Sigmoid colon (tissue), 7 donors: ENCODE measurements around the gene NAXE. TPM values are rescaled to one million over a fixed set of nuclear protein-coding genes. Genes with fewer than 3 reads are reported as not detected.
"Not testable (repeated sequence)": the region's sequence is repeated elsewhere in the genome, so short reads cannot be mapped to it uniquely, and the experiment has no call there.

Experiments
- DNase-seq: peaks from one replicate; pipeline ENCODE4 v3.0.0-alpha.2; 2019
- H3K27ac ChIP-seq, 4 donors: fragments of 200-600 bp; sonication (generic); one replicate each; pipeline ENCODE4 v1.5.1; 2016 to 2019; ENCODE audit warnings: mild to moderate bottlenecking in 1 of 4
- H3K27me3 ChIP-seq, 3 donors: fragments of 200-600 bp; sonication (generic); one replicate each; pipeline ENCODE4 v1.5.1; 2019; ENCODE audit warnings: mild to moderate bottlenecking in 1 of 3
- H3K36me3 ChIP-seq, 4 donors: fragments of 200-600 bp; sonication (generic); one replicate each; pipeline ENCODE4 v1.5.1; 2016 to 2019
- H3K4me1 ChIP-seq, 4 donors: fragments of 200-600 bp; sonication (generic); one replicate each; pipeline ENCODE4 v1.5.1; 2017 to 2019
- H3K4me3 ChIP-seq, 4 donors: fragments of 200-600 bp; sonication (generic); one replicate each; pipeline ENCODE4 v1.5.1; 2017 to 2019; ENCODE audit warnings: mild to moderate bottlenecking in 2 of 4, moderate library complexity in 1 of 4
- H3K9me3 ChIP-seq, 4 donors: fragments of 200-600 bp in 3 of 4; sonication (generic) in 3 of 4; one replicate each; pipeline versions ENCODE4 v1.5.1 to v1.6.1; 2013 to 2019
- CTCF ChIP-seq, 4 experiments: fragments of 450-650 bp in 3 of 4; fragments of 200-600 bp in 1 of 4; IDR thresholded peaks; one replicate each; pipeline ENCODE4 v1.5.1; 2016 to 2019; ENCODE audit warnings: antibody characterized with exemption in 4 of 4, mild to moderate bottlenecking in 3 of 4, moderate library complexity in 2 of 4
- EP300 ChIP-seq, 4 donors: sonication (generic); formaldehyde crosslinking; IDR thresholded peaks; one replicate each; pipeline ENCODE4 v1.6.1; 2017; ENCODE audit warnings: antibody characterized with exemption in 4 of 4
- POLR2A ChIP-seq, 2 donors: fragments of 450-650 bp; IDR thresholded peaks; one replicate each; pipeline ENCODE4 v1.6.1; 2016; ENCODE audit warnings: antibody characterized with exemption in 2 of 2, mild to moderate bottlenecking in 2 of 2, moderate library complexity in 2 of 2
- POLR2AphosphoS5 ChIP-seq, 4 donors: sonication (generic); formaldehyde crosslinking; IDR thresholded peaks; one replicate each; pipeline ENCODE4 v1.6.1; 2017; ENCODE audit warnings: antibody characterized with exemption in 4 of 4
- WGBS, 2 donors: extraction: QIAGEN DNeasy Blood & Tissue Kit; methylation state at CpG; one replicate each; pipeline ENCODE4 v1.1.7; 2013; 5-methylcytosine and 5-hydroxymethylcytosine counted together
- intact Hi-C: fragments of 100-400 bp; cut with DNase I; formaldehyde crosslinking; loops from one replicate; pipeline ENCODE4 v1.15.1; 2023
- polyA plus RNA-seq, 3 donors: library from polyadenylated mRNA; stranded (reverse); fragments of 200-250 nt; gene quantifications; one replicate each; pipeline ENCODE4 v1.2.3, GENCODE V29; 2013
- total RNA-seq, 4 donors: library from RNA; depleted of rRNA; stranded (reverse); fragments of >200 nt; gene quantifications; one replicate each; pipeline ENCODE4 v1.1.0, GENCODE V29; 2016
- donor health status: healthy with polysubstance abuse.
- donor health status: Bipolar disorder and iron deficiency.
- donor health status: healthy.

Gene NAXE
- total and polyA plus RNA-seq, 7 donors, result 59.3 to 113 (median 80.8) TPM

GRCh38 chr1:156608036-156608674 is 16.6 kb downstream of the NAXE start:
- peak; percentile 80 for DNase-seq
- WGBS, 2 donors, result 29 to 32% methylated on average over 7 of the region's 7 CpGs

GRCh38 chr1:156608981-156609380 is 17.4 kb downstream of the NAXE start:
- DNase-seq, result no peak
- Histone ChIP-seq H3K4me1 (peaks cover 0 to 9% (median 7%) of the 10 kb centered on the region in 4 donors), H3K4me3 (no peak overlapping the region), H3K27ac (no peak overlapping the region), H3K9me3 (no peaks in the 10 kb centered on the region), H3K27me3 (no peaks in the 10 kb centered on the region), H3K36me3 (no peaks in the 10 kb centered on the region)
- no peak for TF ChIP-seq POLR2A (IDR thresholded peaks at IDR 0.05)
- TF ChIP-seq POLR2AphosphoS5 (IDR thresholded peaks at IDR 0.05), result no peak
- TF ChIP-seq CTCF (IDR thresholded peaks at IDR 0.05), result no peak
- no peak for TF ChIP-seq EP300 (IDR thresholded peaks at IDR 0.05)
- 33 to 39% methylated on average over 6 of the region's 6 CpGs for WGBS, 2 donors
- intact Hi-C loops, result loop anchor here (2.0 to 5.0 kb wide), 2 partner anchors 152 to 222 kb away; no protein-coding TSS in a partner anchor

More at GRCh38 chr1:156608036-156608674, 16.6 kb downstream of the NAXE start:
- intact Hi-C loops, result loop anchor here (2.0 to 5.0 kb wide), 2 partner anchors 151 to 221 kb away; no protein-coding TSS in a partner anchor
- Histone ChIP-seq H3K36me3 (no peaks in the 10 kb centered on the region), H3K9me3 (no peaks in the 10 kb centered on the region), H3K27me3 (no peaks in the 10 kb centered on the region), H3K4me3 (no peak overlapping the region), H3K4me1 (peaks cover 0 to 9% (median 7%) of the 10 kb centered on the region in 4 donors), H3K27ac (peak overlapping the region in 2 of 4 donors; percentile 12 to 46)
- TF ChIP-seq CTCF (IDR thresholded peaks at IDR 0.05), result peak; percentile 77 to 89 (median 82)
- TF ChIP-seq EP300 (IDR thresholded peaks at IDR 0.05), result no peak
- TF ChIP-seq POLR2AphosphoS5 (IDR thresholded peaks at IDR 0.05), result peak in 1 of 4 donors; percentile 20
- TF ChIP-seq POLR2A (IDR thresholded peaks at IDR 0.05), result no peak

- H3K4me1 ChIP-seq, result peaks cover 0 to 16% (median 12%) of the 10 kb centered on the region in 4 donors
- H3K27ac ChIP-seq, H3K27me3 ChIP-seq, H3K36me3 ChIP-seq, intact Hi-C loops, DNase-seq, H3K4me3 ChIP-seq, H3K9me3 ChIP-seq: not testable (repeated sequence)
- WGBS, 2 donors, result 85 to 91% methylated on average over 9 of the region's 9 CpGs
These were observed 18.5 kb downstream of the NAXE start for GRCh38 chr1:156610072-156610471.

GRCh38 chr1:156612666-156613065 is 21.1 kb downstream of the NAXE start:
- H3K36me3 ChIP-seq, result no peaks in the 10 kb centered on the region
- no peaks in the 10 kb centered on the region for H3K9me3 ChIP-seq
- no peak overlapping the region for H3K27ac ChIP-seq
- TF ChIP-seq CTCF (IDR thresholded peaks at IDR 0.05) (no peak), POLR2AphosphoS5 (IDR thresholded peaks at IDR 0.05) (no peak), POLR2A (IDR thresholded peaks at IDR 0.05) (no peak), EP300 (IDR thresholded peaks at IDR 0.05) (no peak)
- 37 to 51% methylated on average over 3 of the region's 3 CpGs for WGBS, 2 donors
- no peaks in the 10 kb centered on the region for H3K27me3 ChIP-seq
- H3K4me3 ChIP-seq, result no peak overlapping the region
- intact Hi-C loops, result no loop called here
- H3K4me1 ChIP-seq, result peaks cover 0 to 33% (median 29%) of the 10 kb centered on the region in 4 donors
- DNase-seq, result no peak

GRCh38 chr1:156615946-156616345 is 24.4 kb downstream of the NAXE start:
- DNase-seq, result no peak
- Histone ChIP-seq H3K9me3 (no peaks in the 10 kb centered on the region), H3K4me3 (no peak overlapping the region), H3K36me3 (no peaks in the 10 kb centered on the region), H3K27me3 (peaks cover 0 to 9% (median 4%) of the 10 kb centered on the region in 3 donors), H3K27ac (peak overlapping the region; percentile 73 to 77 (median 76)), H3K4me1 (peaks cover 0 to 28% (median 22%) of the 10 kb centered on the region in 4 donors)
- WGBS, 2 donors, result 38 to 53% methylated on average over 4 of the region's 4 CpGs
- TF ChIP-seq POLR2A (IDR thresholded peaks at IDR 0.05) (no peak), CTCF (IDR thresholded peaks at IDR 0.05) (no peak), EP300 (IDR thresholded peaks at IDR 0.05) (no peak), POLR2AphosphoS5 (IDR thresholded peaks at IDR 0.05) (no peak)
- intact Hi-C loops, result no loop called here
